H54 (cell line): ENCODE results near the gene OSBPL3.

ENCODE experiments used
- DNase-seq: peaks from one replicate; pipeline ENCODE4 v3.0.0; 2011; ENCODE audit warnings: low spot score, mixed read lengths; ENCODE audit not compliant: insufficient read length
- FAIRE-seq: peaks from 3 replicates; lab custom pipeline; 2011; peaks lifted over from hg19 to GRCh38; lab: Jason Lieb, UNC
- POLR2A ChIP-seq: IDR thresholded peaks from 2 replicates; pipeline ENCODE4 v1.6.1; 2011; ENCODE audit warnings: low read depth, mild to moderate bottlenecking, low read length

The OSBPL3 gene

GRCh38 chr7:24857623-24858022 lies 122.4 kb downstream of the OSBPL3 start:
- FAIRE-seq (no peak), DNase-seq (no peak)
- no peak for TF ChIP-seq POLR2A

GRCh38 chr7:24854866-24855265 lies 125.1 kb downstream of the OSBPL3 start:
- no peak for DNase-seq
- no peak for FAIRE-seq
- TF ChIP-seq POLR2A, result no peak

- FAIRE-seq (peak; percentile 81), DNase-seq (no peak)
- TF ChIP-seq POLR2A, result no peak
Observed at GRCh38 chr7:24851786-24852185, 128.2 kb downstream of the OSBPL3 start.

DNA sequence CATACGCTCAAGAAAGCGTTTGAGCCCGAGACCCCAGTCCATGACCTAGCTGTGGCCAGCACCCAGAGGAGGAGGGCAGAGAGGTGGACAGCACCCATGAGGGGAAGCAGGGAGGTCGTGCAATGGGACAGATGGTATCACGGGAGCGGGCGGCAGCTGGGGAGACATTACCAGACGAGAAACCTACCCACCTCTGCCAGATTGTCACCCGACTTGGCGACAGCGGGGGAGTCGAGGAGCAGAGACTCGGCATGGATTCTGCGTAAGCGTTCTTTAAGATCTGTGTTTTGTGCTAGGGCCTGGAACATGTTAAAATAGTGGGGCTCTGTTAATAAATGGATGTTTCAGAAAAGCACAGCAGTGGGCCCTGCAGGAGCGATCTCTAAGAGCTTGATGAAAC lies 131.1 kb downstream of the OSBPL3 start:
- DNase-seq (no peak), FAIRE-seq (no peak)
- TF ChIP-seq POLR2A, result no peak

- FAIRE-seq, result no peak
Observed at GRCh38 chr7:24847754-24848153, 132.2 kb downstream of the OSBPL3 start.

GRCh38 chr7:24843821-24844434 lies 136.1 kb downstream of the OSBPL3 start:
- TF ChIP-seq POLR2A, result no peak
- FAIRE-seq (peak; percentile 43), DNase-seq (no peak)

More at GRCh38 chr7:24847754-24848153, 132.2 kb downstream of the OSBPL3 start:
- no peak for DNase-seq
- no peak for TF ChIP-seq POLR2A

GRCh38 chr7:24842449-24843241 lies 137.3 kb downstream of the OSBPL3 start:
- TF ChIP-seq POLR2A, result no peak
- FAIRE-seq (peak; percentile 66), DNase-seq (no peak)

DNA sequence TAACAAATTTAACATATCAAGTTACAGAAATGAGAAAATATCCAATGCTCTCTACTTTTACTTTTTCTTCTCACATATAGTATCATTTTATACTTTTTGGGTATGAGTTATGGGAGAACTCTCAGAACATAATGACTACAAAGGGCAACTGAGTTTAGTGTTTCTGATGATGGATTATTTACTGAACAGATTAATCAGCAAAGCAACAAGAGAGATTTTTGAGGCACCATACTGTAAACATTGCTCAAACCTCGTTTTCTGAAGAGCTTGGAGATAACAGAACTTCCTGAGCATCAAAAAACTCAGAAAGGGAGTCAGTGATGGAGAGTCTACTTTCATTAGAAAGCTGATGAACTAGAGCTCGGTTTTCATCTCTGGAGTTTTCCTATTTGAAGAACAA lies 137.9 kb downstream of the OSBPL3 start:
- TF ChIP-seq POLR2A, result no peak
- FAIRE-seq (no peak), DNase-seq (no peak)

DNA sequence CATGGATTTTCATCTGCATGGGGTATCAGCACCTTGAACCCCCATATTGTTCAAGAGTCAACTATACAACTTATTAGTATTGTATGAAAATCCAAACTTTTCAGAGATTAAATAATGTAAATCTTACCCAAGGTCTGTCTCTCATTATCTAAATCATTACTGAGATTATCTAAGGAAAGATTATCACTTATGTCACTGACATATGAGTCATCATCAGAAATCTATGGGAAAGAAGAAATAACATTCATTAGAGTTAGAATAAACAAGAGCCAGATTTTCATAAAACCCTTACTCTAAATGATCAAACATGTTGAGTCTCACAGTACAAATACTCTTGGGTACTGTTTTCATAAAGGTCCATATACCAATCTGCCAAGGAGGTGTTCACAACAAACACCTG lies 139.4 kb downstream of the OSBPL3 start:
- FAIRE-seq, result no peak
- TF ChIP-seq POLR2A, result no peak
- no peak for DNase-seq

DNA sequence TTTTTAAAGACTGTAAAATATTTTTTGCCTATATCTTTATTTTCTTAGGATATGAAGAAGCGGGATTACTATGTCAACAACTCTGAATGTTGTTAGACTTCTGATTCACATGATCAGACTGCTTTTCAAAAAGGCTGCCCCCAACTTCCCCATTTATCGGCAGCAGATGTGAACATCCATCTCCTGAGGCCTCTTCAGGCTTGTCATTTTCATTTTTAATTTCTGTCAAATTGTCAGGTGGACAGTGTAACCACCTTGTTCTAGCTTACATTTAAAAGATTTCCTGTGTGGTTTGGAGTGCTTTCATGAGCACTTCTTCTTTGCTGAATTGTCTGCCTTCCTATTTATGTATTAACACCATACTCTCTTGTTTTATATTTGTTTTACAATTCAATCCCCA lies 143.9 kb downstream of the OSBPL3 start:
- no peak for TF ChIP-seq POLR2A
- DNase-seq (no peak), FAIRE-seq (no peak)

DNA sequence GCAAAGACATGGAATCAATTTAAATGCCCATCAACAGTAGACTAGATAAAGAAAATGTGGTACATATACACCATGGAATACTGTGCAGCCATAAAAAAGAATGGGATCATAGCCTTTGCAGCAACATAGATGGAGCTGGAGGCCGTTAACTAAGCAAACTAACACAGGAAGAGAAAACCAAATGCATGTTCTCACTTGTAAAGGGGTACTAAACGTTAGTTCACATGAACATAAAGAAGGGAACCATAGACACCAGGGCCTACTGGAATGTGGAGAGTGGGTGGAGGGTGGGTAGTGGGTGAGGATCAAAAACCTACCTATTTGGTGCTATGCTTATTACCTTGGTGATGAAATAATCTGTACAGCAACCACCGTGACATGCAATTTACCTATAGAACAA lies 144.3 kb downstream of the OSBPL3 start:
- FAIRE-seq (no peak), DNase-seq (no peak)
- TF ChIP-seq POLR2A, result no peak

DNA sequence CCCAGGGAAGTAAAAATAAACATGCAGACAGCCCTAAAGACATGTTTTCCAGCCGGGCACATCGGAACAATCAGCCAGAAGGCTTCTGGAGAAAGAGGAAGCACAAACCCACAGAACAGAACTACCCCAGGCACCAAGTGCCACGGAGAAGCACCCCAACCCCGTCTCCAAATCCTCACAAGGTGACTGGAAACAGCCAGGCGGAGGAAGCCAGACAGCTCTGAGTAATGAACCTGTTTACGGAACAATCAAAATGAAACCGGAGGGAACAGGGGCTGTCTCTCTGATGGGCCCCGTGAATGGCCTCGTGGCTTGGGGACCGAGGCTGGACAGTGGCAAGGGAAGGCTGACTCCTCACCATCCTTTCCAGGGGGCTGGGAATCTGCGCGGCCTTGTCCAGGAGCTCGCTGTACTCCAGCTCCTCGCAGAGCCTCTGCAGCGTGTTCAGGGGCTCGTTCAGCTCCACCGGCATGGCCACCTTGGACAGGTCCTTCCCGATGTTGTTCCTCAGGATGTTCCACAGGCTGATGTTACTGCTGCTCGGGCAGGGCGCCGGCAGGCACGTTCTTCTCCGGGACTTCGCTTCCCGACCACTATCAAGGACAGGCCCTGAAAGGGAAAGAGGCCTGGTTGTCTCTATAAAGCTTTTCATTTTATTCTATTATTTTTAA lies 145.7 kb downstream of the OSBPL3 start:
- DNase-seq (no peak), FAIRE-seq (no peak)
- no peak for TF ChIP-seq POLR2A

DNA sequence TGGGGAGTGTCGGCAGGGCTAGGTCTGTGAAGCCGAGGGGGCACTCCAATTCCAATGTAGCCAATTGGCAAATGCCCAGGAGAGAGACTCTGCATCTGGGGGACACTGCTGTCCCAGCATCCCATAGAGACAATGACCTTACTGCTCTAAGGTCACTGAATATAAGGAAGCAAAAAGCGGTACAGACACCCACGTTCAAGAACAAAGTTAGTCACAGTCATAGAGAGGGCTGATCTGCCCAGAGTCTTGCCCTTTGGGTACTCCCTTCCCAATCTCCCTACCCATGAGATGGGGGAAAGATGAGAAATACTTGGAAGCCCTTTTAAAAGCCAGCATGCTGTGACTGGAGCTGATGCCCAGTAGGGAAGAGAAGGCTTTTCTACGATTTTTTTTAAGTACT lies 146.4 kb downstream of the OSBPL3 start:
- FAIRE-seq (no peak), DNase-seq (no peak)
- TF ChIP-seq POLR2A, result no peak

DNA sequence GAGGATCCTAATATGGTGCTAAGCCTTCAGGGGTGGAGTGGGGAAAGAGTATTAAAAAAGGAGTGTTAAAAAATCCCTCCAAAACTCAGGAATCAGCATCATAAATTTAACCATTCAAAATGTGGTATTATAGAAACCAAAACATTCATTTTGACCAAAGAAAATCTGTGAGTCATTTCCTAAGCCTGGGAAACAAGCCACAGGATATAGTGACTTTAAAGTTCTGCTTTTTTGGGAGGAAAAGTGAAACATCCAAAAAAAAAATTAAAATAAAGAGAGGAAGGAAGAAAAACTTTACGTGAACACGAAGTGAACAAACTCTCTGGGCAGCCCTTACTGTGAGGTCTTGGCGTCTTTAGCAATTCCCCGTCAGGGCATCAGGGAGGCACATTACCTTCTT lies 148.7 kb downstream of the OSBPL3 start:
- no peak for FAIRE-seq
- no peak for DNase-seq
- TF ChIP-seq POLR2A, result no peak
